GM12875 (cell line): ENCODE data around the gene QSER1.

Experiments used
- H3K4me3 ChIP-seq: one replicate; pipeline ENCODE4 v1.5.1; 2011; ENCODE audit warnings: low read depth, low read length, control low read depth
- CTCF ChIP-seq: IDR thresholded peaks from 2 replicates; pipeline ENCODE4 v1.5.1; 2011; ENCODE audit warnings: low read depth, mild to moderate bottlenecking, control low read depth, inconsistent platforms, low read length, moderate library complexity, borderline replicate concordance; ENCODE audit not compliant: insufficient read depth

Gene QSER1

GRCh38 chr11:32890843-32891656, 1.6 kb upstream of the QSER1 start:
- H3K4me3 ChIP-seq: no peak overlapping the region
- TF ChIP-seq CTCF: no peak

GRCh38 chr11:32891657-32892354, 805 bp upstream of the QSER1 start:
- TF ChIP-seq CTCF: no peak
- peak overlapping the region; percentile 93 for H3K4me3 ChIP-seq

GRCh38 chr11:32893093-32893342, 407 bp downstream of the QSER1 start:
- H3K4me3 ChIP-seq: peak overlapping the region; percentile 93
- TF ChIP-seq CTCF: no peak

GRCh38 chr11:32893343-32894148, 935 bp downstream of the QSER1 start:
- peak; percentile 52 for TF ChIP-seq CTCF
- H3K4me3 ChIP-seq: peak overlapping the region; percentile 93

GRCh38 chr11:32894149-32894827, 1.7 kb downstream of the QSER1 start:
- peak overlapping the region; percentile 93 for H3K4me3 ChIP-seq
- no peak for TF ChIP-seq CTCF

GRCh38 chr11:32894921-32895320, 2.3 kb downstream of the QSER1 start:
- no peak for TF ChIP-seq CTCF

More at GRCh38 chr11:32894921-32895320, 2.3 kb downstream of the QSER1 start:
- no peak overlapping the region for H3K4me3 ChIP-seq
